GM21390 (cell line): ENCODE data around the gene DYNLRB2.

Experiments used
- ATAC-seq: cut with Tn5 transposase; IDR thresholded peaks from one replicate; pipeline ENCODE4 v1.9.1; 2021; ENCODE audit not compliant: unreplicated experiment

DYNLRB2 gene

DNA sequence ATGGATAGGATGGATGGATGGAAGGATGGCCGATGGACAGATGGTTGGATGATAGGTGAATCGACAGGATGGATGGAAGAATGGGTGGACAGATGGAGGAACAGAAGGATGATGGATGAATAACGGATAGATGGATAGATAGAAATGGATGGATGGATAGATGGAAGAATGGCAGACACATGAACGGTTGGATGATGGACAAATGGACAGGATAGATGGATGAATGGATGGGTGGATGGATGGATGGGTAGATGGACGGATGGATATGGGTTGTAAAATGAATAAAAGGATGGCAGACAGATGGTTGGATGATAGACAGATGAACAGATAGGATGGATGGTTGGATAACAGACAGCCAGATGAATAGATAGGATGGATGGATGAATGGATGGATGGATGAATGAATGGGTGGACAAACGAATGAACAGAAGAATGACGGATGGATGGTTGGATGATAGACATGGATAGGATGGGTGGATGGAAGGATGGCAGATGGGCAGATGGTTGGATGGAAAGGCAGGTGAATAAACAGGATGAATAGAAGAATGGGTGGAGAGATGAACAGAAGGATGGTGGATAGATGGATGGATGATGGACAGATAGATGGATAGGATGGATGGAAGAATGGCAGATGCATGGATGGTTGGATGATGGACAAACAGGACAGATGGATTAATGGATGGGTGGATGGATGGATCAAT, 55.9 kb downstream of the DYNLRB2 start:
- no peak for ATAC-seq

- no peak for ATAC-seq
Measured at GRCh38 chr16:80599466-80599865, 58.7 kb downstream of the DYNLRB2 start.
